GM23338 (cell line): ENCODE measurements around the gene SLC9A1. TPM values are rescaled to one million over a fixed set of nuclear protein-coding genes. Genes with fewer than 3 reads are reported as not detected.

Source experiments
- ATAC-seq: fragments of 200-7000 bp; cut with Tn5 transposase; 3 replicates; pipeline ENCODE4 v1.9.1; 2020
- DNase-seq: peaks from one replicate; pipeline ENCODE4 v3.0.0-alpha.2; 2015; ENCODE audit warnings: low spot score
- H2AFZ ChIP-seq: fragments of 200-600 bp; sonication (generic); 2 replicates; pipeline ENCODE4 v1.8.0; 2016; ENCODE audit warnings: antibody characterized with exemption, mild to moderate bottlenecking, moderate library complexity
- H3F3A ChIP-seq: fragments of 200-600 bp; sonication (generic); replicated peaks from 2 replicates; pipeline ENCODE4 v1.8.0; 2017; ENCODE audit warnings: antibody characterized with exemption, mixed run types, low read depth
- H3K27ac ChIP-seq: fragments of 200-600 bp; sonication (generic); 2 replicates; pipeline ENCODE4 v1.6.1; 2016; ENCODE audit warnings: low read depth
- H3K27me3 ChIP-seq: fragments of 200-600 bp; sonication (generic); 2 replicates; pipeline ENCODE4 v1.8.0; 2016; ENCODE audit warnings: mild to moderate bottlenecking, mixed run types, moderate library complexity; ENCODE audit not compliant: insufficient read depth
- H3K36me3 ChIP-seq: fragments of 200-600 bp; sonication (generic); 2 replicates; pipeline ENCODE4 v1.8.0; 2016; ENCODE audit warnings: mild to moderate bottlenecking; ENCODE audit not compliant: insufficient read depth
- H3K4me1 ChIP-seq: fragments of 200-600 bp; sonication (generic); 2 replicates; pipeline ENCODE4 v1.8.0; 2016; ENCODE audit warnings: mild to moderate bottlenecking, moderate library complexity; ENCODE audit not compliant: insufficient read depth
- H3K4me2 ChIP-seq: fragments of 200-600 bp; sonication (generic); 2 replicates; pipeline ENCODE4 v1.7.1; 2017; ENCODE audit warnings: mixed run types
- H3K4me3 ChIP-seq: fragments of 200-600 bp; sonication (generic); 2 replicates; pipeline ENCODE4 v1.6.1; 2016; ENCODE audit warnings: mixed run types
- H3K79me2 ChIP-seq: fragments of 200-600 bp; sonication (generic); replicated peaks from 2 replicates; pipeline ENCODE4 v1.8.0; 2017; ENCODE audit warnings: mild to moderate bottlenecking; ENCODE audit not compliant: insufficient read depth
- H3K9me2 ChIP-seq: fragments of 200-600 bp; sonication (generic); 2 replicates; pipeline ENCODE4 v1.8.0; 2017; ENCODE audit not compliant: insufficient read depth
- H4K20me1 ChIP-seq: fragments of 200-600 bp; sonication (generic); replicated peaks from 2 replicates; pipeline ENCODE4 v1.8.0; 2017; ENCODE audit warnings: mild to moderate bottlenecking; ENCODE audit not compliant: insufficient read depth
- H3K27ac Mint-ChIP-seq: 2 replicates; pipeline ENCODE4 v1.8.0; 2020; ENCODE audit warnings: inconsistent platforms, mild to moderate bottlenecking, moderate library complexity, mixed read lengths
- H3K27me3 Mint-ChIP-seq: 3 replicates; pipeline ENCODE4 v1.8.0; 2022; ENCODE audit warnings: low read depth, mild to moderate bottlenecking, moderate library complexity, mixed read lengths, inconsistent platforms; ENCODE audit not compliant: insufficient read depth, poor library complexity
- H3K36me3 Mint-ChIP-seq: 3 replicates; pipeline ENCODE4 v1.8.0; 2021; ENCODE audit warnings: low read depth, mild to moderate bottlenecking, inconsistent platforms, moderate library complexity, mixed read lengths
- H3K4me1 Mint-ChIP-seq: 3 replicates; pipeline ENCODE4 v1.8.0; 2020; ENCODE audit warnings: mild to moderate bottlenecking, inconsistent platforms, mixed read lengths
- H3K4me3 Mint-ChIP-seq: 3 replicates; pipeline ENCODE4 v1.8.0; 2021; ENCODE audit warnings: moderate library complexity, mild to moderate bottlenecking, inconsistent platforms, mixed read lengths
- H3K9me3 Mint-ChIP-seq: 3 replicates; pipeline ENCODE4 v1.8.0; 2020; ENCODE audit warnings: moderate library complexity, mild to moderate bottlenecking, inconsistent platforms, mixed read lengths
- CREB1 ChIP-seq: fragments of 250-450 bp; sonication (Bioruptor Pico); IDR thresholded peaks from 2 replicates; pipeline ENCODE4 v1.5.0; 2020; ENCODE audit warnings: low read depth, mild to moderate bottlenecking, moderate library complexity
- EZH2 ChIP-seq: fragments of 200-600 bp; sonication (generic); IDR thresholded peaks from one replicate; pipeline ENCODE4 v1.8.0; 2017; ENCODE audit warnings: antibody characterized with exemption, mild to moderate bottlenecking, low read depth; ENCODE audit not compliant: unreplicated experiment
- EZH2phosphoT487 ChIP-seq: fragments of 200-600 bp; sonication (generic); IDR thresholded peaks from one replicate; pipeline ENCODE4 v1.8.1; 2018; ENCODE audit warnings: antibody characterized with exemption; ENCODE audit not compliant: unreplicated experiment
- POLR2AphosphoS5 ChIP-seq: IDR thresholded peaks from 2 replicates; pipeline ENCODE4 v1.6.1; 2016; ENCODE audit warnings: antibody characterized with exemption, low read depth
- REST ChIP-seq: IDR thresholded peaks from one replicate; pipeline ENCODE4 v1.6.1; 2018; ENCODE audit warnings: antibody characterized with exemption; ENCODE audit not compliant: unreplicated experiment
- STAT1 ChIP-seq: IDR thresholded peaks from one replicate; pipeline ENCODE4 v1.6.1; 2016; ENCODE audit warnings: antibody characterized with exemption; ENCODE audit not compliant: unreplicated experiment
- ZNF331 ChIP-seq: fragments of 250-450 bp; sonication (Bioruptor Pico); IDR thresholded peaks from 2 replicates; pipeline ENCODE4 v1.5.0; 2020; ENCODE audit warnings: low read depth, mild to moderate bottlenecking, moderate library complexity
- polyA plus RNA-seq: library from polyadenylated mRNA; unstranded; fragments of >200 nt; fragmentation: Nextera tagmentation; extraction: Ambion mirVana; gene quantifications from 2 replicates; pipeline ENCODE4 v1.2.1, GENCODE V29; 2016
- total RNA-seq: library from RNA; depleted of rRNA; stranded (reverse); fragments of >200 nt; shearing (Covaris generic); gene quantifications from 2 replicates; pipeline ENCODE4 v1.2.3, GENCODE V29; 2014
- TF ChIP-seq, protein P1 (sequence below), 2 experiments: fragments of 200-600 bp in 1 of 2; sonication (generic) in 1 of 2; conservative IDR thresholded peaks; 2 replicates each; pipeline versions ENCODE4 v1.5.1 to v1.6.1; 2016 to 2017; ENCODE audit warnings: antibody characterized with exemption in 2 of 2, low read depth in 2 of 2, mild to moderate bottlenecking in 2 of 2, moderate library complexity in 1 of 2
- TF ChIP-seq, protein P2 (sequence below): fragments of 250-450 bp; sonication (Bioruptor Pico); IDR thresholded peaks from 2 replicates; pipeline ENCODE4 v1.5.0; 2020; ENCODE audit warnings: mild to moderate bottlenecking, moderate library complexity

Gene SLC9A1
- total and polyA plus RNA-seq, 2 experiments from 2014 or later: 10.4 to 22.3 TPM

- DNase-seq (no peak), ATAC-seq (no peak)
- Mint-ChIP-seq H3K27ac (no peak overlapping the region), H3K4me3 (no peak overlapping the region), H3K9me3 (no peaks in the 10 kb centered on the region), H3K4me1 (no peaks in the 10 kb centered on the region), H3K36me3 (no peaks in the 10 kb centered on the region), H3K27me3 (peaks cover 4% of the 10 kb centered on the region)
- Histone ChIP-seq H3K27ac (no peak overlapping the region), H3K9me2 (no peaks in the 10 kb centered on the region), H3K4me3 (no peak overlapping the region), H3K27me3 (no peaks in the 10 kb centered on the region), H3K4me2 (no peak overlapping the region), H3K79me2 (no peaks in the 10 kb centered on the region), H4K20me1 (no peaks in the 10 kb centered on the region), H2AFZ (no peak overlapping the region), H3K36me3 (no peaks in the 10 kb centered on the region), H3F3A (no peaks in the 10 kb centered on the region), H3K4me1 (no peaks in the 10 kb centered on the region)
- TF ChIP-seq EZH2phosphoT487: no peak
- TF ChIP-seq ZNF331 (CRISPR knock-in tag): no peak
Measured at GRCh38 chr1:27161594-27161993, 6.7 kb upstream of the SLC9A1 start.

DNA sequence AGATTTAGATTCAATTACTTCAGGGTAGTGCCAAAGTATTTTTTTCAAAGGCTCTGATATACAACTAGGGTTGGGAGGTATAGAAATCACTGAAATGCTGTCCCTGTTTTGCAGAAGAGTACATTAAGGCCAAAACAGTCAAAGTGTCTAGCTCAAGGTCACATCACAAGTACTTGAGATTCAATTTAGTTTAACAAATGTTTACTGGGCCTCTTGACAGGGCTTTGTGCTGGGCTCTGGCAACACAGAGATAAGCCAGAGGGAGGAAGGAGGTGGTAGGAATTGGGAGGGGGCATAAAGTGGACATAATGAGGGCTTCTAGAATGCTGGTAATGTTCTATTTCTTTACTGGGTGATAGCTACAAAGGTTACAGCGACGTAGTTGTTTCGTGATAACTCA lies 2.3 kb upstream of the SLC9A1 start:
- Mint-ChIP-seq H3K9me3 (no peaks in the 10 kb centered on the region), H3K36me3 (no peaks in the 10 kb centered on the region), H3K27ac (no peak overlapping the region), H3K4me3 (no peak overlapping the region), H3K27me3 (peaks cover 9% of the 10 kb centered on the region), H3K4me1 (peaks cover 27% of the 10 kb centered on the region)
- Histone ChIP-seq H3K9me2 (no peaks in the 10 kb centered on the region), H2AFZ (no peak overlapping the region), H3K79me2 (peaks cover 18% of the 10 kb centered on the region), H3K36me3 (no peaks in the 10 kb centered on the region), H4K20me1 (no peaks in the 10 kb centered on the region; the same call in 1 of the 2 replicates), H3K27ac (no peak overlapping the region), H3K4me3 (no peak overlapping the region), H3K4me2 (no peak overlapping the region), H3K4me1 (peaks cover 18% of the 10 kb centered on the region), H3F3A (no peaks in the 10 kb centered on the region), H3K27me3 (no peaks in the 10 kb centered on the region)
- ATAC-seq (no peak), DNase-seq (no peak)
- no peak for TF ChIP-seq EZH2
- no peak for TF ChIP-seq EZH2phosphoT487
- TF ChIP-seq POLR2AphosphoS5: no peak
- no peak for TF ChIP-seq ZNF331 (CRISPR knock-in tag)
- TF ChIP-seq STAT1: no peak
- TF ChIP-seq, protein P1, sequence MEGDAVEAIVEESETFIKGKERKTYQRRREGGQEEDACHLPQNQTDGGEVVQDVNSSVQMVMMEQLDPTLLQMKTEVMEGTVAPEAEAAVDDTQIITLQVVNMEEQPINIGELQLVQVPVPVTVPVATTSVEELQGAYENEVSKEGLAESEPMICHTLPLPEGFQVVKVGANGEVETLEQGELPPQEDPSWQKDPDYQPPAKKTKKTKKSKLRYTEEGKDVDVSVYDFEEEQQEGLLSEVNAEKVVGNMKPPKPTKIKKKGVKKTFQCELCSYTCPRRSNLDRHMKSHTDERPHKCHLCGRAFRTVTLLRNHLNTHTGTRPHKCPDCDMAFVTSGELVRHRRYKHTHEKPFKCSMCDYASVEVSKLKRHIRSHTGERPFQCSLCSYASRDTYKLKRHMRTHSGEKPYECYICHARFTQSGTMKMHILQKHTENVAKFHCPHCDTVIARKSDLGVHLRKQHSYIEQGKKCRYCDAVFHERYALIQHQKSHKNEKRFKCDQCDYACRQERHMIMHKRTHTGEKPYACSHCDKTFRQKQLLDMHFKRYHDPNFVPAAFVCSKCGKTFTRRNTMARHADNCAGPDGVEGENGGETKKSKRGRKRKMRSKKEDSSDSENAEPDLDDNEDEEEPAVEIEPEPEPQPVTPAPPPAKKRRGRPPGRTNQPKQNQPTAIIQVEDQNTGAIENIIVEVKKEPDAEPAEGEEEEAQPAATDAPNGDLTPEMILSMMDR (conservative IDR thresholded peaks at IDR 0.05; ENCODE audit: low read depth in 2 of 2): no peak
- TF ChIP-seq CREB1 (CRISPR knock-in tag): no peak
- TF ChIP-seq, protein P2, sequence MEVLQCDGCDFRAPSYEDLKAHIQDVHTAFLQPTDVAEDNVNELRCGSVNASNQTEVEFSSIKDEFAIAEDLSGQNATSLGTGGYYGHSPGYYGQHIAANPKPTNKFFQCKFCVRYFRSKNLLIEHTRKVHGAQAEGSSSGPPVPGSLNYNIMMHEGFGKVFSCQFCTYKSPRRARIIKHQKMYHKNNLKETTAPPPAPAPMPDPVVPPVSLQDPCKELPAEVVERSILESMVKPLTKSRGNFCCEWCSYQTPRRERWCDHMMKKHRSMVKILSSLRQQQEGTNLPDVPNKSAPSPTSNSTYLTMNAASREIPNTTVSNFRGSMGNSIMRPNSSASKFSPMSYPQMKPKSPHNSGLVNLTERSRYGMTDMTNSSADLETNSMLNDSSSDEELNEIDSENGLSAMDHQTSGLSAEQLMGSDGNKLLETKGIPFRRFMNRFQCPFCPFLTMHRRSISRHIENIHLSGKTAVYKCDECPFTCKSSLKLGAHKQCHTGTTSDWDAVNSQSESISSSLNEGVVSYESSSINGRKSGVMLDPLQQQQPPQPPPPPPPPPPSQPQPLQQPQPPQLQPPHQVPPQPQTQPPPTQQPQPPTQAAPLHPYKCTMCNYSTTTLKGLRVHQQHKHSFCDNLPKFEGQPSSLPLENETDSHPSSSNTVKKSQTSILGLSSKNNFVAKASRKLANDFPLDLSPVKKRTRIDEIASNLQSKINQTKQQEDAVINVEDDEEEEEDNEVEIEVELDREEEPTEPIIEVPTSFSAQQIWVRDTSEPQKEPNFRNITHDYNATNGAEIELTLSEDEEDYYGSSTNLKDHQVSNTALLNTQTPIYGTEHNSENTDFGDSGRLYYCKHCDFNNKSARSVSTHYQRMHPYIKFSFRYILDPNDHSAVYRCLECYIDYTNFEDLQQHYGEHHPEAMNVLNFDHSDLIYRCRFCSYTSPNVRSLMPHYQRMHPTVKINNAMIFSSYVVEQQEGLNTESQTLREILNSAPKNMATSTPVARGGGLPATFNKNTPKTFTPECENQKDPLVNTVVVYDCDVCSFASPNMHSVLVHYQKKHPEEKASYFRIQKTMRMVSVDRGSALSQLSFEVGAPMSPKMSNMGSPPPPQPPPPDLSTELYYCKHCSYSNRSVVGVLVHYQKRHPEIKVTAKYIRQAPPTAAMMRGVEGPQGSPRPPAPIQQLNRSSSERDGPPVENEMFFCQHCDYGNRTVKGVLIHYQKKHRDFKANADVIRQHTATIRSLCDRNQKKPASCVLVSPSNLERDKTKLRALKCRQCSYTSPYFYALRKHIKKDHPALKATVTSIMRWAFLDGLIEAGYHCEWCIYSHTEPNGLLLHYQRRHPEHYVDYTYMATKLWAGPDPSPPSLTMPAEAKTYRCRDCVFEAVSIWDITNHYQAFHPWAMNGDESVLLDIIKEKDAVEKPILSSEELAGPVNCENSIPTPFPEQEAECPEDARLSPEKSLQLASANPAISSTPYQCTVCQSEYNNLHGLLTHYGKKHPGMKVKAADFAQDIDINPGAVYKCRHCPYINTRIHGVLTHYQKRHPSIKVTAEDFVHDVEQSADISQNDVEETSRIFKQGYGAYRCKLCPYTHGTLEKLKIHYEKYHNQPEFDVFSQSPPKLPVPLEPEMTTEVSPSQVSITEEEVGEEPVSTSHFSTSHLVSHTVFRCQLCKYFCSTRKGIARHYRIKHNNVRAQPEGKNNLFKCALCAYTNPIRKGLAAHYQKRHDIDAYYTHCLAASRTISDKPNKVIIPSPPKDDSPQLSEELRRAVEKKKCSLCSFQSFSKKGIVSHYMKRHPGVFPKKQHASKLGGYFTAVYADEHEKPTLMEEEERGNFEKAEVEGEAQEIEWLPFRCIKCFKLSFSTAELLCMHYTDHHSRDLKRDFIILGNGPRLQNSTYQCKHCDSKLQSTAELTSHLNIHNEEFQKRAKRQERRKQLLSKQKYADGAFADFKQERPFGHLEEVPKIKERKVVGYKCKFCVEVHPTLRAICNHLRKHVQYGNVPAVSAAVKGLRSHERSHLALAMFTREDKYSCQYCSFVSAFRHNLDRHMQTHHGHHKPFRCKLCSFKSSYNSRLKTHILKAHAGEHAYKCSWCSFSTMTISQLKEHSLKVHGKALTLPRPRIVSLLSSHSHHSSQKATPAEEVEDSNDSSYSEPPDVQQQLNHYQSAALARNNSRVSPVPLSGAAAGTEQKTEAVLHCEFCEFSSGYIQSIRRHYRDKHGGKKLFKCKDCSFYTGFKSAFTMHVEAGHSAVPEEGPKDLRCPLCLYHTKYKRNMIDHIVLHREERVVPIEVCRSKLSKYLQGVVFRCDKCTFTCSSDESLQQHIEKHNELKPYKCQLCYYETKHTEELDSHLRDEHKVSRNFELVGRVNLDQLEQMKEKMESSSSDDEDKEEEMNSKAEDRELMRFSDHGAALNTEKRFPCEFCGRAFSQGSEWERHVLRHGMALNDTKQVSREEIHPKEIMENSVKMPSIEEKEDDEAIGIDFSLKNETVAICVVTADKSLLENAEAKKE: no peak
- TF ChIP-seq REST: no peak
